Inflammatory macrophage treated with lipopolysaccharide for 1 hour (primary cell): ENCODE data around the gene CTSW.

Source experiments
- DNase-seq, 2 donors: peaks; one replicate each; pipeline ENCODE4 v3.0.0-alpha.2; 2020 to 2022

CTSW gene

GRCh38 chr11:65856689-65857499, 22.7 kb upstream of the CTSW start:
- peak; percentile 82 to 84 for DNase-seq

DNA sequence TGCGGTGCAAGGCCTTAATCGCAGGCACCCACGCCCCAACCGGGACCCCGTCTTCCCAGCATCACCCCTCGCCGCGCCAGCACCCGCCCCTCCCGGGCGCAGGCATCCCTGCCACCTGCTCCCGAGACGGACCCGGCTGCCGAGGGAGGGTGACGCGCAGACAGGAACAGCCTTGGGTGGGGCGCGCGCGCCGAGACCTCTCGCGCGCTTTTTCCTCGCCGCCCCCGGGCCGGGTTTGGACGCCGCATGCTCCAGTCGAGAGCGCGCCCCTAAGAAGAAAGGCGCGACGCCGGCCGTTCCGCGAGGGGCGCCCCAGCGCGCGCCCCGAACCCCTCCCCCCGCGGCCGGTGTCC, 22.2 kb upstream of the CTSW start:
- DNase-seq = peak in 1 of 2 donors; percentile 21

DNA sequence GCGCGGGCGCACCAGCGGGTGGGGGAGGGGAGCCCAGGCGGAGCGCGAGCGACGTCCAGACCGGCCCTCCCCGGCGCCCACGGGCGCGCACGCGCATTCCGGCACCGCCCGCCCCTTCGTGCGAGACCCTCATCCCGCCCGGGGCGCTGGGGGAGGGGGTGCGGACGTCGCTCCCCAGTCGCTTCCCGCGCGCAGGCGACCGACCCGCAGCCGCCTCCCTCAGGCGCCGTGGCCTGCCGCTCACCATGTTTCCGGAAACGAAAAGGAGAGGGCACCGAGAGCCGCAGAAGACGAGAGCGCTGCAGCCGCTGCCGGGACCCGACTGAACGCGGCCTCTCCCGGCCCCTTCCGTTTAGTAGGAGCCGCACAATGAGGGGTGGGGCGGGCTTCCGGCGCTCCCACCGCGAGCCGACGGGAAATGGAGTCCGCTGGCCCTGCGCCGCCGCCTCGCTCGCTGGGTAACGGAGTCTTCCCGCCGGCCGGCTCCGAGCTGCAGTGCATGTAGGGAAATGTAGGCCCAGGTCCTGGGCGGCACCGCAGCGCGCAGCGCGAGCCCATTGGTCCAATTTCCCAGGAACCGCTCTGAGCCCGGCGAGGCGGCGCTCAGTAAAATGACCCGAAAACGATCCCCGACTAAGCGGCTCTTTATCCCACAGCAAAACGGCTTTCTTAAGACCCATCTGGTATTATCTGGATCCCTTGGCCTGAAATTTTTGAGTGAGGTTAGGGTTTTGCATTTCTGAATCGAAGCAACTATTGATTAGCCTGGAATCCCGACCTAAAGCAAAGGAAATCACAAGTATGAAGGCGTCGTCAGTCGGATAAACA, 21.6 kb upstream of the CTSW start, which contains the start of gene CFL1:
CFL1 (minus strand) TSS at position 328 of the 828 bp plus-strand sequence; CDS start at position 247, 81 bp downstream.
- DNase-seq = peak; percentile 97 to 98

GRCh38 chr11:65858681-65859087, 21.0 kb upstream of the CTSW start:
- DNase-seq = no peak

DNA sequence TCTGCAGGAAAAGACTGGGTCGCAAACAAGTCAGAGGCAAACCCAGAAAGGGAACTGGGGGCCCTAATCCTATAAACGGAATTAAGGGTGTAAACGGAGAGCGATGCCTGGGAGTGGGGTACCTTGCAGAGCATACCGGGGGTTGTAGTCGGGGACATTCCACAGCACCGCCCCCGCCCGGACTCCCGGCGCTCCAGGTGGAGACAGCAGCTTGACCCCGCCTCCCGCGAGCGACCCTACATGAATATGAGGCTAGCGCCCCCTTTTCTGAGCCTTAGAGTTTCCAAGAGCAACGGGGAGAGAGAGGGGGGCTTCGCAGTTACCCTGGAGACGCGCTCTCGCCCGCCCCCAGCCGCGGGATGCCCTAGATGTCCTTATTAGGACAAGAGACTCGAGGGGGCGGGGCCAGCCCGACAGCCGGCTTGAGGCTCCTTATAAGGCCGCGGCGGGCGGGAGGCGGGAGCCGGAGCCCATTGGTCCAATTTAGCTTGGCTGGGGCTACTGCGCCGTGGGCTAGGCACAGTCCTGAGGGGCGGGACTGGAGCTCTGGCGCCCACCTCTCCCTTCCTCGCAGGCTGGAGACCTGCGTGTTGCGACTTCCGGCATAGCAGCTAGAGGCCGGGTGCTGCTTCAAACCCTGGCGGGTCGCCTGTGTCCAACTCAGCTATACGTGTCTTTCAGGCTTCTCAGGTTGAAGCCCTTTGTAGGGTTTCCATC, 20.4 kb upstream of the CTSW start:
- peak; percentile 96 to 98 for DNase-seq

- no peak for DNase-seq
Measured at GRCh38 chr11:65859812-65860277, 19.8 kb upstream of the CTSW start.

DNA sequence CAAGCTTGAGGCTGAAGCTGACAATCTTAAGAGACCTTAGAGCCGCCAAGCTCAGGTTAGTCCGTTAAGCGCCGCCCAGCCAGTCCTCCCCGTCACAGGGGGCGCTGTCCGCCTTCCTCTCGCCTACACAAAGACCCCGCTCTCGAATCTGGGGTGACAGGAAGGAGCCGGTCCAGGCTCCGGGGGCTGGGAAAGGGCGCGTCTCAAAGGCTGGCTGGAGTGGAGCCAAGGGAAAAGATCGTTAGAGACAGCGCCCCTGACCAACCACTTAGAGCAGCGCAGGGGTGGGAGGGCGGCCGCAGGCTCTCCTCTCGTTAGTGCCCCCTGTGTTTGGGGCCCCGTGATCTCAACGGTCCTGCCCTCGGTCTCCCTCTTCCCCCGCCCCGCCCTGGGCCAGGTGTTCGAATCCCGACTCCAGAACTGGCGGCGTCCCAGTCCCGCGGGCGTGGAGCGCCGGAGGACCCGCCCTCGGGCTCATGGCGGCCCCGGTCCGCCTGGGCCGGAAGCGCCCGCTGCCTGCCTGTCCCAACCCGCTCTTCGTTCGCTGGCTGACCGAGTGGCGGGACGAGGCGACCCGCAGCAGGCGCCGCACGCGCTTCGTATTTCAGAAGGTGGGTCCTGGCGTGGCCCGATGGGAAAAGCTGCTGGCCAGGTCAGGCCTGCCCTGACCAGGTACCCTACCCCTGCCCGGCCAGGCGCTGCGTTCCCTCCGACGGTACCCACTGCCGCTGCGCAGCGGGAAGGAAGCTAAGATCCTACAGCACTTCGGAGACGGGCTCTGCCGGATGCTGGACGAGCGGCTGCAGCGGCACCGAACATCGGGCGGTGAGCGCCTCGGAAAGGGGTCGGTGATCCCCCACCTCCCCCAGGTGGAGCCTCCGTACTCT, 19.1 kb upstream of the CTSW start, which contains the start of gene MUS81:
MUS81 (plus strand) TSS at position 156 of the 887 bp plus-strand sequence; CDS start at position 477, 321 bp downstream.
- DNase-seq = peak; percentile 84 to 95

GRCh38 chr11:65861165-65861505, 18.5 kb upstream of the CTSW start:
- no peak for DNase-seq

GRCh38 chr11:65861533-65862183, 18.0 kb upstream of the CTSW start:
- DNase-seq = no peak

DNA sequence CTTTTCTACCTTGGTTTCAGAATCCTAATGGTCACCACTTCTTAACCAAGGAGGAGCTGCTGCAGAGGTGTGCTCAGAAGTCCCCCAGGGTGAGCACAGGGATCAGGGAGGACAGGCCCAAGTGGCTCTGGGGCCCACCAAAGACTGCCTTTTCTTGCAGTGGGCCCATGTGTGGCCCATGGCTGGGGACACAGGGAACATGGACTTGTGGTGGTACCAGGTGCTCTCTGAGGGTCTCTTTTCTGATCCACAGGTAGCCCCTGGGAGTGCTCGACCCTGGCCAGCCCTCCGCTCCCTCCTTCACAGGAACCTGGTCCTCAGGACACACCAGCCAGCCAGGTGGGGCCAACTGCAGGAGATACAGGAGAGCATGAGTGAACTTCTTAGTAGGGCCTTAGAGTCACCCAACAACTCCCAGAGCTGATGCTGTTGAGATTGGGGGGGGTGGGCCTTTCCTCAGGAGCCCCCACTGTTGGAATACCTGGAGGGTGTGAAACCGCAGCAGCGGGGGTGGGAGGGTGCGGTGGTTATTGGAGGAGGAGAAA, 17.4 kb upstream of the CTSW start:
- no peak for DNase-seq

GRCh38 chr11:65862941-65863888, 16.4 kb upstream of the CTSW start:
- DNase-seq = no peak

- DNase-seq = no peak
Measured at GRCh38 chr11:65863889-65864705, 15.5 kb upstream of the CTSW start.

GRCh38 chr11:65864706-65865471, 14.7 kb upstream of the CTSW start:
- no peak for DNase-seq

DNA sequence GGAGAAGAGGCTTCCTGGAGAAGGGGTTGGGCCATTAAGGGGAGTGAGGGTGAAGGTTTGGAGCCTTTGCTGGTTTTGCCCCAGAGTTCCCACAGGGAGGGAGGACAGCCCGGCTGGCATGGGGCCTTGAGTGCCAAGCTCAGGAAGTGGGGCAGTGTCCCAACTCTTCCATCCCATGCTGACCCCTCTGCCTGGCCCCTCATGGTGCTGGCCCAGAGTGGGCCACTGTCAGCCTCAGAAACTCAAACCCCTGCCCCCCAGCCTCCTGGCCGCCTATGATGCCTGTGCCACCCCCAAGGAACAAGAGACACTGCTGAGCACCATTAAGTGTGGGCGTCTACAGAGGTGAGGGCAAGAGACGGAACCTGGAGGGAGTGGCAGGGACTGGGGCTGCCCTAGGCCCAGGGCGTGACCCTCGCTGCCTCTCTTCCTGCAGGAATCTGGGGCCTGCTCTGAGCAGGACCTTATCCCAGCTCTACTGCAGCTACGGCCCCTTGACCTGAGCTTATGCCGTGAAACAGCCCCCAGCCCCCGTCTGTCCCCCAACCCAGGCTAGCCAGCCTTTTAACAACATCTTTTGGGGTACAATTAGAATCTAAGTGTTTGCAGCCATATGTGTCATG, 14.0 kb upstream of the CTSW start:
- no peak for DNase-seq

DNA sequence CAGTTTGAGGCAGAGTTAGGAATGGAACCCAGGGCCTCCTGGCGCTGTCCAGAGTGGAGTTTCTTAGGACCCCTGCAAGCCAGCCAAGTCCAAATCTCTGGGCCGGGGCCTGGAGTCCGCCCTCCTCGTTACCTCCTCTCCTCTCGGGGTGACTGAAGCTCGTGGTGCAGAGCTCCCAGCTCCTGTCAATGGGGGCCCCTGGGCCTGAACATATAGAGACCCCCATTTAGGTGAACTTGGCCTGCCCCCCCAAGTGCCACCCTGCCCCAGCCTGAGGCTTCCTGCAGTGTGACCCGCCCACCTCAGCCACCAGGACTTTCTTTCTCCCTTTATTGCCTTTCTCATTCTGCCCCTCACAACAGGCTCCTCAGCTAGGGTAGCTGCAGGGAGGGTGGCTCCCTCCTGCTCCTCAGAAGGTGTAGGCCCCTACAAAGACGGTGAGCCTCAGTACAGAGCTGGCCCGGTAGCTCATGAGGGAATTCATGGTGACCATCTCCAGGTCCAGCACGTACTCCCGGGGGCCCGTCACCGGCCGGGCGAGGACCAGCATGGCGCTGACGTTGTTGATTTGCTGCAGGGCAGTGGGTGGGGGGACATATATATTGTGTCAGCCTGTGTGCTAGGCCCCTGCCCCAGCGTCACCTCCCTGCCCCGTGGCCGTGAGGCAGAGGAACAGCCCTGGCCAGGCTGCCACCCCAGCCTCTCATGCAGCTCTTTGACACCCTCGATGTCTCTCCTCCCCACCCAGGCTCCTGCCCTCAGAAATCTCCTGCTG, 12.9 kb upstream of the CTSW start:
- DNase-seq = no peak

DNA sequence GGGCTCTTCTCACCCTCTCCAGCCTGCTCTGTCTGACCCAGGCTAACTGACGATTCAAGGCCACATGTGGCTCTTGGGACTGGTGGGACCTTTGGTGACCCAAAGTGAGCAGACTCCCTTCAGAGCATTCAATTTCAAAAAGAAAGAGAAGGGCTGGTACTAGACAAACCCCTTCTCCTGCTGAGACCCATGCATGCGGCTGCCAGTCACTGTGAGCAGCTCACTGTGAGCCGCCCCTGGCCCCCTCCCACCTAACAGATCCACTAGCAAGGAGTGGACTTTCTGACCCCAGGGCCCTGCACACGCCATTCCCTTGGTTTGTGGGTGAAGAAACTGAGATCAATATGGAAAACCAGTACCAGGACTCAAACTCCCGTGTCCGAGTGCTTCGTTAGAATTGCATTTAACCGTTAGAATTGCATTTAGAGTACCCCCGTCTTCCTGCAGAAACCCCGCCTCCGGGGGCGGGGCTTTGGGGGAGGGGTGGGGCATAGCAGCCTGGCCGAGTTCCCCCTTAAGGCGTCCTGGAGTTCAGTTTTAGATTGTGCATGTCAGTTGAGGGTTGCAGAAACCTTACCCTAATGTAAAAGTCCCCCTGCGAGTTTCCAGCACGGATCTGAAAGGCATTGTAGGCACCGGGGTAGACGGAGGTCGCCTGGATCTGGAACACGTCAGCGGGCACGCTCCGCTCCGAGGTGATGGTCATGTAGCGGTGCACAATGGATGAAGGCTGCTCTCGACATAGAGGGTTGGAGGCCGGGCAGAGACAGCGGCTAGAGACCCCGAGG, 12.2 kb upstream of the CTSW start:
- DNase-seq = no peak
